ENCODE measurements around the gene GNPDA1. TPM values are rescaled to one million over a fixed set of nuclear protein-coding genes. Genes with fewer than 3 reads are reported as not detected.

Gene GNPDA1
- total RNA-seq, 3 donors from 2014 or later: 32.6 to 46.4 (median 38.3) TPM

DNA sequence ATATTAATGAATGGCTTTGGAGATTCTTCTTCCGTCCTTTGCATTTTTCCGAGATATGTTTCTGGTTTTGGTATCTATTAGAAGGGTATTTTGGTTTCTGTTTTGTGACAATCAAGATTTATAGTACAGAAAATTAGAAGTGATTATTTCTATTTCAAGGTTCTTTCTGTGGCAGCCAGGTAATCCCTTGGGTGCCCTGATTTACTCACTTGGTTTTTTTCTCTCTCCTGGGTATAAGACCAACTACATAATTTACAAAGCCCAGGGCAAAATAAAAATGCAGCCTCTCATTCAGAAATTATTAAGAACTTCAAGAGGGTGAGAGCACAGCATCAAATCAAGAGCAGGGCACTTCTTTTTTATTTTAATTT lies 45.9 kb downstream of the GNPDA1 start:
- Histone ChIP-seq H3K9me3 (no peaks in the 10 kb centered on the region), H3K4me3 (no peak overlapping the region), H3K27ac (no peak overlapping the region), H3K27me3 (no peaks in the 10 kb centered on the region), H3K4me1 (peaks cover 0 to 10% of the 10 kb centered on the region in 2 donors), H3K36me3 (no peaks in the 10 kb centered on the region)
- intact Hi-C loops (cut with DNase I; ENCODE audit: low total_unique reads): loop anchor here (5.0 to 10.0 kb wide), 2 partner anchors 272 to 420 kb away; no protein-coding TSS in a partner anchor
- TF ChIP-seq POLR2A (IDR thresholded peaks at IDR 0.05) (no peak), POLR2AphosphoS5 (IDR thresholded peaks at IDR 0.05) (no peak)
- TF ChIP-seq, protein P1, sequence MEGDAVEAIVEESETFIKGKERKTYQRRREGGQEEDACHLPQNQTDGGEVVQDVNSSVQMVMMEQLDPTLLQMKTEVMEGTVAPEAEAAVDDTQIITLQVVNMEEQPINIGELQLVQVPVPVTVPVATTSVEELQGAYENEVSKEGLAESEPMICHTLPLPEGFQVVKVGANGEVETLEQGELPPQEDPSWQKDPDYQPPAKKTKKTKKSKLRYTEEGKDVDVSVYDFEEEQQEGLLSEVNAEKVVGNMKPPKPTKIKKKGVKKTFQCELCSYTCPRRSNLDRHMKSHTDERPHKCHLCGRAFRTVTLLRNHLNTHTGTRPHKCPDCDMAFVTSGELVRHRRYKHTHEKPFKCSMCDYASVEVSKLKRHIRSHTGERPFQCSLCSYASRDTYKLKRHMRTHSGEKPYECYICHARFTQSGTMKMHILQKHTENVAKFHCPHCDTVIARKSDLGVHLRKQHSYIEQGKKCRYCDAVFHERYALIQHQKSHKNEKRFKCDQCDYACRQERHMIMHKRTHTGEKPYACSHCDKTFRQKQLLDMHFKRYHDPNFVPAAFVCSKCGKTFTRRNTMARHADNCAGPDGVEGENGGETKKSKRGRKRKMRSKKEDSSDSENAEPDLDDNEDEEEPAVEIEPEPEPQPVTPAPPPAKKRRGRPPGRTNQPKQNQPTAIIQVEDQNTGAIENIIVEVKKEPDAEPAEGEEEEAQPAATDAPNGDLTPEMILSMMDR (IDR thresholded peaks at IDR 0.05): no peak
- no peak for DNase-seq (ENCODE audit: low spot score in 2 of 2)

DNA sequence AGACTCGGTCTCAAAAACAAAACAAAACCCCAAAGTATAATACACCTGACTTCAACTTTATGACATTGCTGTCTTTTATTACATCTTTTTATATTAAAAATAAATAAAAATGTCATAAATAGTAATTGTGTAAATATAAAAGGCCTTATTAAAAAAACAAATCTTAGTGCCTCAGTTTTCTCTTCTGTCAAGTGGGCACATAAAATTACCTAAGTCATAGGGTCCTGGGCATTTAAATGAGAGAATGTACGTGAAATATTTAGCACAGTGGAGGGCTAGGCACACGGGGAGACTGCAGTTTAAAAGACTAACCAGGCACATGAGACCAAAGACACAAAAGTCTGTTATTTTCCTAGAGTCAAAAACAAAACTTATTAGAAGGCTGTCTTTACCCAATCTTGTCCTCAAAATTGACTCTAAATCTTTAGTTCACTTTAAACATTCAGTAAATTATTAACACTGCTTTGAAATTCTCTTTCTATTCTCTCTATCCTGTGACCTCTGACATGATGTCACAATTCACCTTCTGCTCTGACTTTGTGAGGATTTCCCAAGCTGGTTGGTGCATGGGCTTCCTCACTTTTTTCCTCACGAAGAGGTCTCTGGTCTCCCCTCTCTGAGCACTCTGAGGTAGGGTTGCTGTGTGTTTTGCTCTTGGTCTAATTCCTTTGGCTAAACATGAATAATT lies 46.4 kb downstream of the GNPDA1 start:
- intact Hi-C loops (cut with DNase I; ENCODE audit: low total_unique reads): loop anchor here (5.0 to 10.0 kb wide), 2 partner anchors 272 to 421 kb away; no protein-coding TSS in a partner anchor
- Histone ChIP-seq H3K36me3 (no peaks in the 10 kb centered on the region), H3K4me3 (no peak overlapping the region), H3K4me1 (peaks cover 0 to 10% of the 10 kb centered on the region in 2 donors), H3K27ac (no peak overlapping the region), H3K27me3 (no peaks in the 10 kb centered on the region), H3K9me3 (no peaks in the 10 kb centered on the region)
- DNase-seq (ENCODE audit: low spot score in 2 of 2): no peak
- TF ChIP-seq POLR2AphosphoS5 (IDR thresholded peaks at IDR 0.05): no peak
- TF ChIP-seq, protein P1 (IDR thresholded peaks at IDR 0.05): no peak
- no peak for TF ChIP-seq POLR2A (IDR thresholded peaks at IDR 0.05)

GRCh38 chr5:141965071-141965470 lies 47.8 kb downstream of the GNPDA1 start:
- H3K36me3 ChIP-seq: no peaks in the 10 kb centered on the region
- no peak for DNase-seq (ENCODE audit: low spot score in 2 of 2)
- TF ChIP-seq POLR2A (IDR thresholded peaks at IDR 0.05): no peak
- TF ChIP-seq, protein P1 (IDR thresholded peaks at IDR 0.05): no peak
- no peak for TF ChIP-seq POLR2AphosphoS5 (IDR thresholded peaks at IDR 0.05)
- H3K27me3 ChIP-seq: no peaks in the 10 kb centered on the region
- H3K4me1 ChIP-seq: peaks cover 0 to 3% of the 10 kb centered on the region in 2 donors
- intact Hi-C loops (cut with DNase I; ENCODE audit: low total_unique reads): loop anchor here (5.0 to 10.0 kb wide), 2 partner anchors 270 to 422 kb away; no protein-coding TSS in a partner anchor
- no peak overlapping the region for H3K27ac ChIP-seq
- no peaks in the 10 kb centered on the region for H3K9me3 ChIP-seq
- no peak overlapping the region for H3K4me3 ChIP-seq

- intact Hi-C loops (cut with DNase I; ENCODE audit: low total_unique reads): loop anchor here (10.0 kb wide), 1 partner anchor 269 kb away; no protein-coding TSS in a partner anchor
Observed at GRCh38 chr5:141963701-141964100, 49.1 kb downstream of the GNPDA1 start.

GRCh38 chr5:141961466-141961865 lies 51.4 kb downstream of the GNPDA1 start:
- Histone ChIP-seq H3K27me3 (no peaks in the 10 kb centered on the region), H3K36me3 (no peaks in the 10 kb centered on the region), H3K9me3 (no peaks in the 10 kb centered on the region), H3K4me3 (no peak overlapping the region), H3K27ac (no peak overlapping the region), H3K4me1 (no peaks in the 10 kb centered on the region)
- DNase-seq (ENCODE audit: low spot score in 2 of 2): no peak
- TF ChIP-seq, protein P1 (IDR thresholded peaks at IDR 0.05): no peak
- no peak for TF ChIP-seq POLR2A (IDR thresholded peaks at IDR 0.05)
- no peak for TF ChIP-seq POLR2AphosphoS5 (IDR thresholded peaks at IDR 0.05)
- intact Hi-C loops (cut with DNase I; ENCODE audit: low total_unique reads): loop anchor here (10.0 kb wide), 1 partner anchor 267 kb away; no protein-coding TSS in a partner anchor

More at GRCh38 chr5:141963701-141964100, 49.1 kb downstream of the GNPDA1 start:
- Histone ChIP-seq H3K27me3 (no peaks in the 10 kb centered on the region), H3K9me3 (no peaks in the 10 kb centered on the region), H3K36me3 (no peaks in the 10 kb centered on the region), H3K4me1 (no peaks in the 10 kb centered on the region), H3K4me3 (no peak overlapping the region), H3K27ac (no peak overlapping the region)
- TF ChIP-seq POLR2A (IDR thresholded peaks at IDR 0.05) (no peak), POLR2AphosphoS5 (IDR thresholded peaks at IDR 0.05) (no peak)
- TF ChIP-seq, protein P1 (IDR thresholded peaks at IDR 0.05): no peak
- DNase-seq (ENCODE audit: low spot score in 2 of 2): no peak
